Measurements from ENCODE around the gene PLSCR4.
"Not testable (repeated sequence)": the region's sequence is repeated elsewhere in the genome, so short reads cannot be mapped to it uniquely, and the experiment has no call there.

PLSCR4 gene, protein sequence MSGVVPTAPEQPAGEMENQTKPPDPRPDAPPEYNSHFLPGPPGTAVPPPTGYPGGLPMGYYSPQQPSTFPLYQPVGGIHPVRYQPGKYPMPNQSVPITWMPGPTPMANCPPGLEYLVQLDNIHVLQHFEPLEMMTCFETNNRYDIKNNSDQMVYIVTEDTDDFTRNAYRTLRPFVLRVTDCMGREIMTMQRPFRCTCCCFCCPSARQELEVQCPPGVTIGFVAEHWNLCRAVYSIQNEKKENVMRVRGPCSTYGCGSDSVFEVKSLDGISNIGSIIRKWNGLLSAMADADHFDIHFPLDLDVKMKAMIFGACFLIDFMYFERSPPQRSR

DNA sequence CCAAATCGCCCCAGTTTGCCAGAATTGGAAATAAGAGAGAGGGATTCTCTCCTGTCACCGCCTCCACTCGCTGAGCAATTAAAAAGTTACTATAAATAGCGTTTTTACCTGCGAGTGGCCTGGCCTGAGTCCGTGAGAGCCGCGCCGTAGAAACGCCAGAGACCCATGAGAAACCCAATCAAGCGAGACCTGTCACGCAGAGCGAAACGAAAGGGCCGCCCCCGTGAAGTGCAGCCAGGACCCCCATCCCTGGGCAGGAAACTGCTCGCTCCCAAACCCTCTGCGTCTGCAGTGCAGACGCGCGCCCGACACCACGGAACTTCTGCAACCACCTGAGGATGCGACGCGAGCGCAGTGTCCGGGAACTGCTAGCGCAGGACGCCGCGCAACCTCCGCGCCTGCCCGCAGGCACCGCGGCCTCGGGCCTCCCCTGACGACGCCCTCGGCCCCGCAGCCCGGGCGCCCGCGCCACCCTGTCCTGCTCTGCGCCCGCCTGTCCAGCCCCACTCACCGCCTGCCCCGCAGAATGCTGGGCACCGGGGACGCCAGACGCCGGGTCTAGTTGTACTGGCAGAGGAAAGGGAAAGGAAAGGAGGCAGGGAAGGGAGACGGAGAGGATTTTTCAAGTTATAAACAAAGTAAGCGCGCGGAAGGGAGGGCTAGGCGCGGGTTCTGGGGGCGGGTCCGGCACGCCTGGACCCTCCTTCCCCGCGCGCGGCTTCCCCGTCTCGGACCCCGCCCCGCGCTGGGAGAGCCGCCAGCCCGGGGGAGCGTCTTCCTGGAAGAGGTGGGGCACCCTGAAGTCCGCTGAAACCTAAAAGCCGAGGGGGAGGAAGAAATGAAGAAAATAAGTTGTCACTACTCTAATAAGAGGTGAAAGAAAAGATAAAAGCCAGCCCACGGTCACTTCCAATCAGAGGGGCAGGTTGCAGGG, at the start of gene PLSCR4:
PLSCR4 (minus strand) TSS at position 657 of the 934 bp plus-strand sequence. CDS start 29,034 bp downstream, outside the sequence.
- peak; percentile 6 for DNase-seq

DNA sequence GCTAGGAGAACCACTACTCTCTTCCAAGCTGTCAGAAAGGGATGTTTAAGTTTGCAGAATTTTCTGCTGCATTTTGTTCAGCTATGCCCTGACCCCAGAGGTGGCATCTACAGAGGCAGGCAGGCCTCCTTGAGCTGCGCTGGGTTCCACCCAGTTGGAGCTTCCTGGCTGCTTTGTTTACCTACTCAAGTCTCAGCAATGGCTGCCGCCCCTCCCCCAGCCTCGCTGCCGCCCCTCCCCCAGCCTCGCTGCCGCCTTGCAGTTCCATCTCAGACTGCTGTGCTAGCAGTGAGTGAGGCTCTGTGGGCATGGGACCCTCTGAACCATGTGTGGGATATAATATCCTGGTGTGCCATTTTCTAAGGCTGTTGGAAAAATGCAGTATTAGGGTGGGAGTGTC, 42.5 kb upstream of the PLSCR4 start:
- DNase-seq: not testable (repeated sequence)

DNA sequence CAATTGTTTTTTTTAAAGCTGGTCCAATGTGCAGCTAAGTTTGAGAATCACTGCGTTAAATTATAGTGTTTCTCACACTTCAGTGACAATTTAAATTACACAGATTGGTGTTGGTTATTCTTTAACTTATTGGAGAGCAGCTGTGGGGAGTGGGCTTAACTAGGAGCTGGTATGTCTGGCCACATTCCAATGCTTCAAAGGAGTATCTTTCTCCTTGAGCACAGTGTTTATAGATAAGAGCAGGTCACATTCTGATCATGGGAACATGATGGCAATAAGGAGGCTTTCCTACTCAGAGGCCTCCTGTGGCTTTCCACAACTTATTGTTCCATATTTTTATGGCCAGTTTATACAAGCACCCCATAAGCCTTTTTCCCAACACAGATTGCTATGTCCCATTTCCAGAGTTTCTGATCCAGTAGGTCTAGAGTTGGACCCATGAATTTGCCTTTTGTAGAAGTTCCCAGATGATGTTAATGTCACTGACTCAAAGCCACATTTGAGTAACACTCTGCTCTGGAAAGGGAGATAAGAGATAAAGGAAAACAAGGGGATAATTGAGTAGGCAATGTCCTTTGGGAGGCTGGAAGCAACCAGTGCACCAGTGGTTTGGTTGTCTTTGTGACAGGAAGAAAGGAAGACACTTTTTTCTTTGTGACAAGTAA, 33.0 kb upstream of the PLSCR4 start:
- no peak for DNase-seq

DNA sequence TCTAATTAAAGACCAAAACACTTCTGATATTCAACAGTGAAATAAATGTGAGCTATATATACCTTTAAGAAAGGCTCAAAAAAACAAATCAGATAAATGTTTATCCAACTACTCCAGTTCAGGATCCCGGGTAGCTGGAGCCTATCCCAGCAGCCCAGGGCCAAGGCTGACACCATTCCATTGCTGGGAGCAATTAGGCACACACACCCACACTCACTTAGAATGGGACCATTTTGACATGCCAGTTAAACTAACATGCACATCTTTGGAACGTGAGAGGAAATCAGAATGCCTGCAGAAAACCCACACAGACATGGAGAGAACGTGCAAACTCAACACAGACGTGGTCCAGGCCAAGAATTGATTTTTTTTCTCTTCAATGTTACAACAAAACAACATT, 30.0 kb upstream of the PLSCR4 start:
- no peak for DNase-seq

DNA sequence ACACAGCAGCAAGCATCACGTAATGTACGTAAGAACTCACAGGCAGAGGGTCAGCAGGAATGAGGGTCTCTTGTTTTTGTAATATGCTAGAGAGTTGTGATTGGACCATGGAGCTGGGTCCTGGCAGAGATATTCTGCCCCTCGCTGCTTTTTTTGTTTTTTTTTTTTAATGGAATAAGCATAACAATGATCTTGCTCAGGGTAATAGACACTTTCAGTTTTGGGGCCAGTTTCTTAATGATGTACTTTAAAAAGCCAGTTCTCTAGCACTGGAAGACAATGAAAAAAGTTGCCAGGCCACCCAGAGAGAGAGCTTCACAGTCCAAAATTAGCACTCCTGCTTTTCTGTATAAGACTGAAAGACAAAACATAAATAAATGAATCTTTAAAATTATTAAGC, 29.0 kb upstream of the PLSCR4 start:
- DNase-seq: no peak

DNA sequence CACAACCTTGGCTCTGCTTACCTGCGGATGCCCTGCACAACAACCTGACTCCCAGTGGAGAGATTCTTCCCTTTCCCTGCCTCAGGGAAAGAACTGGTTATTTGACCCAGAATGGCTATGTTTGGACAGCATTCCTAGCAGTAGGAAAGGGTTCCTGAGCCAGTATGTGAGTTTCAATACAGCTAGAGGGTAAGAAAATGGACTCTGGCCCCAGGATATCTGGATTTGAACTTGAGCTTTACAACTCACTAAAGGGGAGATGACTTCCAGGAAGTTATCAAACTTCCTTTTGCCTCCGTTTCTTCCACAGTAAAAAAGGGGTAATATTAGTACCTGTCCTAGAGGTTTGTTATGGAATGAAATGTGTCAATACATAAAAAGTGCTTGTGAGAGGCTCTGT, 28.1 kb upstream of the PLSCR4 start:
- no peak for DNase-seq

DNA sequence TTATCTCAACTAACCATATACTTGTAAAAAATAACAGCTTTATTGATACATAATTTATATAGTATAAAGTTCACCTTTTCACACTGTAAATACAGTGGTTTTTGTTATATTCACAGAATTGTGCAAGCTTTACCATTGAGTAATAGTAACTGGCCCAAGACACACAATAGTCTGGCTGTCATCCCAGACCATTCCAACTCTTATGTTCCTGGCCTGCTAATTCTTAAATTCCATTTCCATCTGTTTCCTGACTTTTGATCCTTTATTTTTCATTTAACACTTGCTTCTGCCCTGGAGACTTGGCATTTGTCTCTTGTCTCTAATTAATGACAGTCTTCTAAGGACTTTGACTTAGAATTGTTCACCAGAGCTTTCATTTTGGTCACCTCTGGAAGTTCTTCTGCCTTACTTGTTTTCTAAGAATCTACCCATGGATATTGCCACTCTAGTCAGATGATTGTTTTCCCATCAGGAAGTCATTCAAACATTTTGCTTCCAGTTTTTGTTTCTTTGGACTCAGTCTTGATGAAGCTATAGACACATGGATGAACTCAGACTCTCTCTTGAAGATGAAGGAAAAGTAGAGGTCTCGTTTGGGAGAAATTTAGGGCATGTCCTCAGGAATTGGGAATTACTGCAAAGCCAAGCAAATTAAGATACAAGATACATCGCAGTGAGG, 27.2 kb upstream of the PLSCR4 start:
- no peak for DNase-seq

DNA sequence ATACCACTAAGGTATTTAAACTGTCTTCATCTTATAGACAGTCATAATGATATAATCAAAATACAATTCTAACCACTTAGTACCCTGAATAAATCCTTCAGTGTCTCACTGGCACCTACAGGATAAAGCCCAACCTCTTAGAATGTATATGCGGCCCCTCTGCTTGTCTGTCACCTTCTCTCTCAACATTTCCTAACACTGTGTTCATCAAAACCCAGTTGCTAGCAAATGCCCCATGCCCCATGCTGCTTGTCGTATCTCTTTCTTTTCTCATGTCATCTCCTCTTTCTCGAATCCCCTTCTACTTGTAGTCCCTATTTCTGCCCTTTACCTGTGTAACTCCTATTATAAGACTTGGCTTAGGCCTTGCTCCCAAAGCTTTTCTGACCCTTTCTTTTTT, 24.6 kb upstream of the PLSCR4 start:
- DNase-seq: no peak

DNA sequence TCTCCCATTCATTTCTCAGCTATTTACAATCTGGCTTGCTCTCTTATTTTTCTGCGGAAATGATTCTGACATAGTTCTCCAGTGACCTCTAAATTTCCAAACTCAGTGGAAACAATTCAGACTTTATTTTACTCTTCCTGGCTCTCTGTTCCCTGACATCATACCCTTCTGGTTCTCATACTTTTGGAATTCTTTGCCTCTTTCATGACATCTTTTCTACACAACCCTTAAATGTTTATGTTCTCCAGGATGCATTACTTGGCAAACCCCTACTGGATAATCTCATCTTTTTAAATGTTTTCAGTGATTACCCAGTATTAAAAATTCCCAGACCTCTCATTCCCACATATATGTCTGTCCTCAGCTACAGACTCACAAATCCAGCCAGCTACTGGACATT, 23.9 kb upstream of the PLSCR4 start:
- DNase-seq: no peak

DNA sequence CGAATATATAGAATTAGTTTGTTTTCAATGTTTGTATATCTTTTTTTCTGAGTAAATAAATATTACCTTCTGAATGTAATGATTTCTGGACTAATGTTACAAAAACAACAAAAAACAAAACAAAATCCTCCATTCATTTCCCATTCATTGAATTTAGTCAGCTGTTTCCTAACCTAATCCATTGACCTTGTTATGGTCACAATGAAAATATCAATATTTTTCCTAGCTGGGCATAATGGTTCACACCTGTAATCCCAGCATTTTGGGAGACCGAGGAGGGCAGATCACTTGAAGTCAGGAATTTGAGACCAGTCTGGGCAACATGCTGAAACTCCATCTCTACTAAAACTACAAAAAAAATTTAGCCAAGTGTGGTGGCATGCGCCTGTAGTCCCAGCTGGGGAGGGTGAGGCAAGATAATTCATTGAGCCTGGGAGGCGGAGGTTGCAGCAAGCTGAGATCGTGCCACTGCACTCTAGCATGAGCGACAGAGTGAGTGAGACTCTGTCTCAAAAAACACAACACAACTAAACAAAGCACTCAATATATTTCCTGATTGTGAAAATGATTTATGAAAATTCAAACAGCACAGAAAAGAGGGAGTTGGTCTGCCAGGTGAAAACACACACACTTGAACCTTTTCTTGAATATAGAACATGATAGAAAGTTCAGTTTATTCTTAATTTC, 23.0 kb upstream of the PLSCR4 start:
- DNase-seq: no peak

DNA sequence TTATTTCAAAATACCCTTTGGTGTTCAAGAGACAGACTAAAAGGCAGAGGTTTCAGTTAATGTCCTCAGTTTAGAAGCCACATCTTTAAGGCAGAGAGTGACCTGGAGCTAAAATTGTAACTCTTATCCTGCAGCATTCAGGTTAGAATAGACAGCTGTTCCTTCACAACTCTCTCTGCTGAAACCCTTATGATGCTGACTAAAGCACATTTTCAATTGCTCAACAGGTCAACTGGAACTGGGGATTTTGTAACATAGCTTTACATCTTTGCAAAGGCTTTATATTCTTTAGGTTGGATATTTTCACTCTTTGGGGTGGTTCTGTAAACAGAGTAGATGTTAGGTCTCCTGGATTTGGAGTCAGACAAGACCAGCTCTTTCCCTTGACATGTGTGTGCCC, 20.3 kb upstream of the PLSCR4 start:
- DNase-seq: no peak

DNA sequence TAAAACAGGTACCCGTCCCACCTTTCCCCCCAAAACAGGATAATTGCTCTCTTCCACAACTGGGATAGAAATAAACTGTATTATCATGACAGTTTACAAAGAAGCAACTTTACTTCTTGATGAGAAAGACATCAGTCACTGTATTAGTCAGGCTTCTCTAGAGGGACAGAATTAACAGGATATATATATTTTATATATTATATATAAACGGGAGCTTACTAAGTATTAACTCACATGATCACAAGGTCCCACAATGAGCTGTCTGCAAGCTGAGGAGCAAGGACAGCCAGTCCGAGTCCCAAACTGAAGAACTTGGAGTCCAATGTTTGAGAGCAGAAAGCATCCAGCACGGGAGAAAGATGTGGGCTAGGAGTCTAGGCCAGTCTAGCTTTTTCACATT, 18.4 kb upstream of the PLSCR4 start:
- no peak for DNase-seq

DNA sequence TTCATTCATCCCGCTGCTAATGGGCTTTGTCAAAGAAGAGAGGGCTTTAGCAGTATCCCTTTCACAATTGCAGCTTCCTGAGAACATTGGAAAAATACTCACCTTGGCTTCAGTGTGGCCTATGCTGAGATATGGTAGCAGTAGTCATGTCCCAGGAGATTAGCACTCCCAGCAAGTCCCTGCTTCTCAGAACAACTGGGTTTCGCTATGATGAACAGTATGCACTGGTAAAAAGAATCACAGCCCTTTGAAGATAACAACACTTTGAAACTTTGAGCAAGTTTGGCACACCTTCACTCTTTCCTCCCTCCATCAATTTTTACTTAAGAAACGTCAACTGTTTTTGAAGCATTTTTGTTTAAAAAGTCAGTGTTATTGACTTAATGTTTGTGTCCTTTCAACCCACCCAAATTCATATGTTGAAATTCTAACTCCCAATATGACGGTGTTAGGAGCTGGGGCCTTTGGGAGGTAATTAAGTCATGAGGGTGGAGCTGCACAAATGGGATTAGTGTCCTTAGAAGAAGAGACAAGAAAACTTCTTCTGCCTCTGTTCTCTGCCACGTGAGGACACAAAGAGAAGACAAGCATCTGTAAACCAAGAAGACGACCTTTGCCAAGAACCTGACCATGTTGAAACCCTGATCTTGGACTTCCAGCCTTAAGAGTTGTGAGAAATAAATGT, 17.8 kb upstream of the PLSCR4 start:
- DNase-seq: no peak

DNA sequence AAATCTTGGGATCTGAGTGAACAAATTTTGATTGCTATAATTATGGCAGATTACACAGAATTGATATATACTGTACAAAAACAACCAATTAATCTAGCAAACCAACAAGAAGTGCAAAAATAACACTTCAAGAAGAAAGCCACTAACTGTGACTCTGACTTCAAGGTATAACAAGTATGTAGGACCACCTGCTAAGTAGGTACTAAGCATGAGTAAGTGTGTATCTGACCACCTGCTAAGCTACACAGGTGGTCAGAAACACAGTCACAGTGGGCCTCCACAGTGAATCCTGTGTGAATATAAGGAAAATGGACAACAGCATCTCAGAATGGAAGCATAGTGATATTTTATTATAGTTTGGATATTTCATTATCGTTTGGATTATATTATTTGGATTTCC, 14.8 kb upstream of the PLSCR4 start:
- no peak for DNase-seq

DNA sequence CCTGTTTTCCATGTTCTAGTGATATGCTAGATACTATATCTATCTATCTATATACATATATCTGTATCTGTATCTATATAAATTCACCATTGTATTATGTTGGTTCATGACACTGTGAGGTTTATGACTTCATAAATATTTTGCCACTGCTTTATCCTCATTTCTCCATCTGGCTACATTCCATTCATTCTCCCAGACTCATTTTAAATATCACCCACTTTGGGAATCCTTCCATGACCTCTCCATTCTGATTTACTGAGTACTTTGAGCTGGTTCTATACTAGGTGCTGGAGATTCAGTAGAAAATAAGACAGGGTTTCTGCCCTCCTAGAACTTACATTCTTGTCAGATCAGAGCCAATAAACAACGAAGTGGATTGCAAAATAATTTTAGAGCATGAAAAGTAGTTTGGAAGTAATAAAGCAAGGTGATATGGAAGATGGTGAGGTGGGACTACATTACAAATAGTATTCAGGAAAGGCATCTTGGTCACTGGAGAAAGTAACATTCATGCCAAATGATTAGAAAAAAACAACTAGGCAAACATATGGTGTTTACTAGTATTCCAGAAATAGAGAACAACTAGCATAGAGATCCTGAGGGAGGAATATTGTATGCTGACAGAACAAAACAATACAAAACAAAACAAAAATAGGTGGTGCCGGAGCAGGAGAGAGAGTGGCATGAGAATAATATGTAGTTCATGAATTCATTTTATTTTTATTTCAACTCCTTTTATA, 11.6 kb upstream of the PLSCR4 start:
- no peak for DNase-seq

DNA sequence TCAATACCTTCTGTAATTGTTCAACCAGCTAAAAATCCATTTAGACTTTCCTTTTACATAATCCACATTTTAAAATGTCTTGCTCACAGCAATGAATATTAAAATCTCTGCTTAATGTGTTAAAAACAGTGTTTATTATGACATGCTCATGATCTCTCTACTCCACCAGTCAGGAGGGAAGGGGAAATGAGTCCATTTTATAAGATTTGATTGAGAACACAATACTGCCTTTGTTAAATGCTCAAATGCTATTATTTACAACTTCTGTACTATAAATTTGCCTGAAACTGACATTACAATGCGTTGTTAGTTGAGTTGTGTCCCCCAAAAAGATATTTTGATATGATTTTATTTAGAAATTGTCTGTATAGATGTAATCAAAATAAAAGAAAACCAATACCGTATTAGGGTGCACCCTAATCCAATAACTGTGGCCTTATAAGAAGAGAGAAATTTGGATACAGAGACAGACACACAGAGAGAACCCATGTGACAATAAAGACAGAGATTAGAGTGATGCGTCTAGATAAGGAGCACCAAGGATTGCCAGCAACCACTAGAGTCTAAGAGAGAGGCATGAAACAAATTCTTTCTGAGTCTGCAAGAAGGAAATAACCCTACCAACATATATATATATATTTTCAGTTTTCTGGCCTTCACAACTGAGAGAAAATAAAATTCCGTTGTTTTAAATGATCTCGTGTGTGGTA, 9.1 kb upstream of the PLSCR4 start:
- DNase-seq: no peak

DNA sequence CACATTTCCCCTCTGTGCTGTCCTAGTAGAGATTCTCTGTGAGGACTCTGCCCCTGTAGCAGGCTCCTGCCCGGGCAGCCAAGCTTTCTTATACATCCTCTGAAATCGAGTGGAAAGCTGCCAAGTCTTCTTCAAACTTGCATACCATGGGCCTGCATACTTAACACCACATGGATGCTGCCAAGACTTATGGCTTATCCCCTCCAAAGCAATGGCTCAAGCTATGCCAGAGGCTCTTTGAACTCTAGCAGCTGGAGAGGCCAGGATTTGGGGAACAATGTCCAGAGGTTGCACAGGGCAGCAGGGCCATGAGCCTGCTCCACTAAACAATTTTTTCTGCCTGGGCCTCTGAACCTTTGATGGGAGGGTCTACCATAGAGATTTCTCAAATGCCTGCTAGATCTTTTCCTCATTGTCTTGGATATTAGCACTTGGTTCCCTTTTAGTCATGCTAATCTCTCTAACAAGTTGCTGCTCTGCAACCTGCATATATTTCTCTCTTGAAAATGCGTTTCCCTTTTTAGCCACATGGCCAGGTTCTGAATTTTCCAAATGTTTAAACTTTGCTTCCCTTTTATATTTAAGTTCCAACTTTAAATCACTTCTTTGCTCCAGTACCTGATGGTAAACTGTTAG, 6.1 kb upstream of the PLSCR4 start:
- DNase-seq: no peak

DNA sequence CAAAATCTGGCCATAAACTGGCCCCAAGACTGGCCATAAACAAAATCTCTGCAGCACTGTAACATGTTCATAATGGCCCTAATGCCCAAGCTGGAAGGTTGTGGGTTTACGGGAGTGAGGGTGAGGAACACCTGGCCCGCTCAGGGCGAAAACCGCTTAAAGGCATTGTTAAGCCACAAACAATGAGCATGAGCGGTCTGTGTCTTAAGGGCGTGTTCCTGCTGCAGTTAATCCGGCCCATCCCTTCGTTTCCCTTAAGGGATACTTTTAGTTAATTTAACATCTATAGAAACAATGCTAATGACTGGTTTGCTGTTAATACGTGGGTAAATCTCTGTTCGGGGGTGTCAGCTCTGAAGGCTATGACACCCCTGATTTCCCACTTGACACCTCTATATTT, 1.5 kb upstream of the PLSCR4 start:
- DNase-seq: not testable (repeated sequence)

DNA sequence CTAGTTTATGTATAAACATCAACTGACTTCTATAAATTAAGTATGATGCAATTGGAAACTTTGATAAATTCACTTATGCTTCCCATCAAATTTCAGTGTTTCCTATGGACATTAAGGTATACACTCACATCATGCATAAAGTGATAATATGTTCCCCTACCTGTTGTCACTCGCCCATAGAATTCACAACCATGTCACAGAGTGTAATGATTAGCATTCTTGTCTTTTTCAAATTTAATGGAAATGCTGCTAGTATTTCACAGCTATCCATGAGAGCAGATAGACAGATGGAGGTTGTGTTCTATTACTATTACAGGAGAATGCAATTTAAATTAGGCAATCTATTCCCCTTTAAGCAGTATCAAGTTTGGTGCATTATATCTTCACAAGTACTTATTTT, 984 bp downstream of the PLSCR4 start:
- no peak for DNase-seq

DNA sequence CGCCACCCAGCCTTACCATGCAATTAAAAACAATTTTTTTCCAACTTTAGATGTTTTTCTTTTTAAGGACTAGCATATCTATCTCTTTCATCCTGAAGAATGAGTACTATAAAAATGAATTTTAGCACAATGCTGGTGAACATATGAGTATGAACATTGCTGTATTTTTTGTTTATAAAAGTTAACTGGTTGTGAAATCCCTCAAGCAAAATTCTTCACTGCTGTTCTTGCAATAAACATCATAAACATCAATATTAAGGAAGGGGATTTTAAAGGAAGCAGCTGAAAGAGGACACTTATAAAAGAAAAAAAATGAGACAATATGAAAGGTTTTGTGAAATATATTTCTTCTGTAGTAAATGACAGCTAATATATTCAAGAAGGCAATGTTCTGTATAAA, 3.0 kb downstream of the PLSCR4 start:
- DNase-seq: no peak

Measured in RPMI8226 (cell line).